GM19239 (cell line): ENCODE measurements around the gene SLC25A33.

Experiments used
- DNase-seq: peaks from one replicate; pipeline ENCODE4 v3.0.0; 2011; ENCODE audit warnings: low spot score; ENCODE audit not compliant: insufficient read length
- FAIRE-seq: peaks from 2 replicates; lab custom pipeline; 2011; peaks lifted over from hg19 to GRCh38; lab: Jason Lieb, UNC

The SLC25A33 gene

DNA sequence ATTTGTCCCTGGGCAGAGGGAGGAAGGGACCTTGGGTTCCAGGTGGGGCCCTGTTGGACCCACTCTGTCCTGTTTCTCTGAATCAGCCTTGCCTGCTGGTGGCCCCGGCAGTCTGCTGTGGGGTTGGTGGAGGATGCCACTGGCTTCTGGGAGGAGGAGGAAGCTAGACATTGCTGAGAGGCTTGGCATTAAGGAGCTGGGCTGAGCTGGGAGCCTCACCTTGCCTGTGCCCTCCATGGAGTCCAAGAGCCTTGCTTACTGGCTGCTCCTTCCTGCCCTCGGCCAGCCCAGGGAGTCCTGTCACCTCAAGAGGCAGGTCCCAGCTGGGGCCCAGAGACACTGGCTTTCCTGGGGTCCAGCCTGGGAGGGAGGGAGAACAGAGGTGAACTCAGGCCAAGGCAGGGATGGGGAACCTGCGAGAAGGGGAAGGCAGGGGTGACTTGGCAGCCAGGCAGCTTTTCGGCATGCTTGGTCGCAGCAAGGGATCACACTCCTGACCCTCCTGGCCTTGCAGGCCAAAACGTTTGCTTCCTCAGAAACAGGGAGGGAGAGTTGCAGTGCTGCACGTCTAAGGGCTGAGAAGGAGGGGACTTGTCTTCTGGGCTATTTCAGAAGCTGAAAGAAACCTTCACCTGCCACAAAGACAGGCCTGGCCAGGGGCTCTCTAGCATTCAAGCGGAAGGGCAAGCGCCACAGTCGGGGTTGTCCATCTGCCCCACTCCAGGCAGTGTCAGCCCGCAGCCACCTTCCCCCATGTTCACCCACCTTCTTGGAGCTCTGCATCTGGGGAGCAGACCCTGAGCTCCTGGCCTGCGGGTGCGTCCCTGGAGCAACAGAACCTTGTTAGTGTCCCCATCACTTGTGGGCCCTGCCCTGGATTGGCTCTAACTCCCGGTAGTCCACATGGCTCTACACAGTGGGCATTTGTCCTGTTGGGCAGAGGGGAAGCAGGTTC lies 58.4 kb downstream of the SLC25A33 start:
- FAIRE-seq (no peak), DNase-seq (no peak)

DNA sequence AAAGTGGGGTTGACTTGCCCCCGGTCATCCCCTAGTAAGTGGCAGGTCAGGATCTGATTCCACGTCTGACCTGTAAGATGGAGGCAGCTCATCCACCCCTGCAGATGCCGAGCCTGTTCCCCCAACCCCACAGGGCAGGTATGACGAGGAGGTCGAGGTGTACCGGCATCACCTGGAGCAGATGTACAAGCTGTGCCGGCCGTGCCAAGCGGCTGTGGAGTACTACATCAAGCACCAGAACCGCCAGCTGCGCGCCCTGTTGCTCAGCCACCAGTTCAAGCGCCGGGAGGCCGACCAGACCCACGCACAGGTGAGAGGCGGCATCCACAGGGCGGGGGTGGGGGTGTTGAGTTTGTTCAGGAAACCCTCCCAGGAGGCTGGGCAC lies 59.0 kb downstream of the SLC25A33 start:
- DNase-seq (no peak), FAIRE-seq (no peak)

DNA sequence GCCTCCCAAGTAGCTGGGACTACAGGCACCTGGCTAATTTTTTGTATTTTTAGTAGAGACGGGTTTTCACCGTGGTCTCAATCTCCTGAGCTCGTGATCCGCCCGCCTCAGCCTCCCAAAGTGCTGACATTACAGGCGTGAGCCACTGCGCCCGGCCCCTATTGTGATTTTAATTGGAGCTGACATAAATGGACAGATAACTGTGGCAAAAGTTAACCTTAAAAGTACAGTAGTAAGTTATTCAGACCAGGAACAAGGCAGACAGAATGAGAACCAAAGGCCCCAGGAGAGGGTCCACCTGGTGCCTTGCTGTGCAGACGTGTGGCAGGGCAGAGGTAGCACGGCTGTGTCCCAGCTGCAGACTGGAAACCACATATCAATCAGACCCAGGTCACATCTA lies 60.5 kb downstream of the SLC25A33 start:
- FAIRE-seq, result no peak
- no peak for DNase-seq

DNA sequence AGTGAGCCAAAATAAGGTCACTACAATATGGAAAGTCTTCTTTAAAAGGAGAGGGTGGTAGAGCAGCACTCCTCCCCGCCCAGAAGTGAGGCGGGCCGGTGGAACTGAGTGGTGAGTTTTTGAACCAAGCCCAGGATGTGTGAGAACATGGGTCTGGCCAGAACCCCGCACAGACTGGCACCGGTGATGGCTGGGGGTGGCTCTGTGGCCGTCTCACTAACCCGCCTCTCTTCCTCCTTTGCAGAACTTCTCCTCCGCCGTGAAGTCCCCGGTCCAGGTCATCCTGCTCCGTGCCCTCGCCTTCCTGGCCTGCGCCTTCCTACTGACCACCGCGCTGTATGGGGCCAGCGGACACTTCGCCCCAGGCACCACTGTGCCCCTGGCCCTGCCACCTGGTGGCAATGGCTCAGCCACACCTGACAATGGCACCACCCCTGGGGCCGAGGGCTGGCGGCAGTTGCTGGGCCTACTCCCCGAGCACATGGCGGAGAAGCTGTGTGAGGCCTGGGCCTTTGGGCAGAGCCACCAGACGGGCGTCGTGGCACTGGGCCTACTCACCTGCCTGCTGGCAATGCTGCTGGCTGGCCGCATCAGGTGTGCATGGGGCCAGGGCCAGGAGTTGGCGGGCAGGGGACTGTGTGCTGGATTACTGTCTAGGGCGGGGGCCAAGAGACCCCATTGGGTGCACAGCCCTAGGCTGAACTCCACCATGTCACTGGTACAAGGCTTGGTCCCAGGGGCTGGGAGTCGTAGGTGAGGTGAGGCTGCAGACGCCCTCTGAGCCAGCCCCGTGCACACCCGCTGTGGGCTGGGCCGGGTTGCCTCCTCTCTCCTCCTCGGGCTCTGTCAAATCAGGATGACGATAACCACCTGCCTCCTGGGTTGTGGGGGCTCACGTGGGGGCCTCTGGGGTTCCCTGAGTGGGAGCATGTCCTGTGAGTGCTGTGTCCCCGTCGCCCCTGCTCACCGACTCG lies 61.9 kb downstream of the SLC25A33 start:
- no peak for FAIRE-seq
- DNase-seq, result no peak

DNA sequence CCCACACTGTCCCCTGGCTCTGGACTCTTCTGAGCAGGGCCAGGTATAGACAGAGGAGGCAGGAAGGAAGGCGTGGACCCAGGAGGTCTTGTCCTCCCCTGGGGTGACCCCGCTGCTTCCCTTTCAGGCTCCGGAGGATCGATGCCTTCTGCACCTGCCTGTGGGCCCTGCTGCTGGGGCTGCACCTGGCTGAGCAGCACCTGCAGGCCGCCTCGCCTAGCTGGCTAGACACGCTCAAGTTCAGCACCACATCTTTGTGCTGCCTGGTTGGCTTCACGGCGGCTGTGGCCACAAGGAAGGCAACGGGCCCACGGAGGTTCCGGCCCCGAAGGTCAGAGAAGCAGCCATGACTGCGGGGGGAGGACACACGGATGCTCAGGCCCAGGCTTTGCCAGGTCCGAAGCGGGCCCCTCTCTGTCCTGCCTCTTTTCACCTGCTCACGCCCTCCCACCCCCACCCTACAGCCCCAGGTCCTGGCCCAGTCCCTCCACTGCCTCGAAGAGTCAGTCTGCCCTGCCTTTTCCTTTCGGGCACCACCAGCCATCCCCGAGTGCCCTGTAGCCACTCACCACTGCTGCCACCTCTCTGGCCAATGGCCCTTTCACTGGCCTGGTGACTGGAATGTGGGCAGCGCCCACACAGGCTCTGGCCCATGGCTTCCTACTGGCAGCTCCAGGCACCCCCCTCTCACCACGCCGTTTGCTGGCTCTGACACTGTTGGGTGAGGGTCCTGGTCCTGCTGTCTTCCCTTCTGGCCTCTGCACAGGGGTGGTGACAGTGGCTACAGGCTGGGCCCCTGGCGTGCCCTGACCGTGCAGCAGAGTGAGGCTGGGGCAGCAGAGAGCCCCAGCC lies 62.9 kb downstream of the SLC25A33 start:
- FAIRE-seq (no peak), DNase-seq (no peak)

DNA sequence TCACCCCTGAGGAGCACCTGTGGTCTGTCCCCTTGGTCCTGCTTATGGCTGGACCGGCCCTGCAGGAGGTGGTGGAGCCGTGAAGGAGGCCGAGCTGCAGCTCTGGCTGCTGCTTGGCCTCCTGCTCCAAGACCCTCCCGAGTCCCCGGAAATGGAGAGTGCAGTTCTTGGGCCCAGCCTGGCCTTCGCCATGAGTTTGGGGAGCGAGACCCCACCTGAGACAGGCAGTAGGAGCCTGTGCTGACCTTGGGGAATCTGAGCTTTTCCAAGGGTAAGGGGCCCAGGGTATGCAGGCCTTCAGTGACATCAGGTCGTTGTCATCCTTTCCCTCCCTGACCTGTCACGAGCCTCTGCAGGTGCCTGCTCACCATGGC lies 63.5 kb downstream of the SLC25A33 start:
- DNase-seq (no peak), FAIRE-seq (no peak)

DNA sequence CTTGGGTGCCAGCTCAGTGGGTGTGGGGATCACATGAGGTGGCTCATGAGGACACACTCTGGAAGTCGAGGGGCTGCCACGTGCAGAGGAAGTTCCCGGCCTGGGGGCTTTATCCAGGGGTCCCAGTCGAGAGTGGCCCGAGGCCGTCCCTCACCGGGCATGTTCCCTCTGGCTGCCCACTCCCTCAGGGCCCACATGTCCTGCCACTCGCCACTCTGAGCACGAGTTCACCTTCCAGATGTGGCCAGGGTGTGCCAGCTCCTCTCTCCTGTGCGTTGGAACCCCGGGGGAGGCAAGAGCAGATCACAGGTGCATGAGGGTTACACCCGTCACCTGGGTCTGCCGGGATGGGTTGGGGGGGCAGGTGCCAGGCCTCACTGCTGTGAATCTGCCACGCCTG lies 64.0 kb downstream of the SLC25A33 start:
- DNase-seq, result no peak
- FAIRE-seq, result no peak

DNA sequence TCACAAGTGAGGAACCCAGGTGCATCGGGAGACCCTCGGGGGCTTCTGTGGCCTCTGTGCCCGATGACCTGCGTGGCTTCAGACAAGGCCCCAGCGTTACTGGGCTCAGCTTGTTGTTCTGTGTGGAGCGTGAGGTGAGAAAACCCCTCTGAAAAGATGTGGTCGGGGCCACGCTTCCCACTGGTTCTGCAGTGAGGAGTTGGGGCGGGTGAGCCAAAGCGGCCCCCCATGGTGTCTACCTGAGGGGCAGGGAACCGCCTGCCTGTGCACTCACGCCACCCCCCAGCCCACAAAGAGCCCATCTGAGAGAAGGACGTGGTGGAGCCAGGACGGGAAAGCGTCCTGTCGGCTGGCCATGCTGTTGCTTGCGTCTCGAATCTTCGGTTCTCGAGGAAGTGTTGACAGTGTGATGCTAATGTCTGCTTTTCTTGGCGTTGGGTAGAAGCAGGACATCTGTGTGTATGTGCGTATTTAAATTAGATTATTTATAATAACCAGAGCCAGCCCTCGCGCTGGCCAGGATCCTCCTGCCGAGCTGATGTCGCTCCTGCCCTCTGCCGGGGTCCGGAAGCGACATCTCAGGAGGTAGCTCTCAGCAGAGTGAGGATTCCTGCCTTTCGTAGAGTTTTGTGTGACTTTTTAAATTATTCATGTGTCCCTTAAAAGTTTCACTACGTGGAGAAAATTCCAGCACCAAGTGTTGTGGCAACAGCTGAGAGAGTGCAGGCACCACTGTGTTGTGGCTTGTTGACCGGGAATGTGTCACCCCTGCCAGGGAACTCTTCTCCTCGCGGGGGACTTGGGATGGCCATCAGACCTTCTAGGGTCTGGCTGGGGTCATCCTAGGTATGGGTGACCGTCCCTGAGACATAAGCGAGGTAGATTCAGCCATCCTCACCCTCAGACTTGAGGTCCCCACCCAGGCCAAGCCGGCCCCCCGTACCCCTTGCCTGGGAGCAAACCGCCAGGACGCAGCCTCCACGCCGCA lies 64.8 kb downstream of the SLC25A33 start:
- no peak for FAIRE-seq

DNA sequence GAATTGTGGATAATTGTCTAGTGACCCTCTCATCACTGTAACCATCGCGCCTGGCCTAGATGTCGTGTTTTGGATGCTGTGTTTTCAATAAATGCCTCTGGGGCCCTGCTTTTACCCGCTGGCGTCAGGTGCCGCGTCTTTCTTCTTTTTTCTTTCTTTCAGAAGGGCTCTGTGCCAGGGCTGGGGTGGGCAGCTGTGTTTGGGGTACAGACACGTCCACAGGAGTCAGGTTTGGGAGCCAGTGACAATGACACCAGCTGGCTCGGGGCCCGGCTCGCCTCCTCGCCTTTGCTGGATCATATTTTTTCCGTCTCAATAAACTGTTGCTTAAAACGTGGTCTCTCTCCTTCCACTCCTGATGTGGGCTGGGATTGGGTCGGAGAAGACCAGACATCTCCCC lies 65.6 kb downstream of the SLC25A33 start:
- no peak for FAIRE-seq

More for the DNA sequence above, 64.8 kb downstream of the SLC25A33 start:
- DNase-seq, result no peak

DNA sequence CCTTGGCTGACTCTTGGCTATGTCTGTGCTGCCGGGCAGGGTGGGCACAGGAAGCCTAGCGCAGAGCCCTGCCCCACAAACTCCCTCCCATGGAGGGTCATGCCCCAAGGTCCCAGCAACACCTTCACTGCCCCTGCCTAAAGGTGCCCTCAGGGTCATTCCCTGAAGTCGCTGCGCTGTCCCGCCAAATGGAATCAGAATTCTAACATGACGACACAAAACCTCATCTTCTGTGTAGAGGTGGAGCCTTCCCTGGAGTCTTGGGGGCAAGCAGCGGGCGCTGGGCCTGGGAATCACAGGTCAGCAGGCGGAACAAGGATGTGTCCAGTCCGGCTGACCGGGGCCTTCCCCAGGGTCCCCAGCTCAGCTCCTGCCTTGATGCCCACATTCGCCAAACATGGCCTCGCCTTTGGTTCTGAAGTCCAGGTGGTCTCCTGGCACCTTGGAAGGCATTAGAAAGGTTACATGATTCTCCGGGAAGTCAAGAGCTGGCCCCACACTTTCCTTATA lies 66.7 kb downstream of the SLC25A33 start:
- FAIRE-seq (no peak), DNase-seq (no peak)

More for the DNA sequence above, 65.6 kb downstream of the SLC25A33 start:
- no peak for DNase-seq

DNA sequence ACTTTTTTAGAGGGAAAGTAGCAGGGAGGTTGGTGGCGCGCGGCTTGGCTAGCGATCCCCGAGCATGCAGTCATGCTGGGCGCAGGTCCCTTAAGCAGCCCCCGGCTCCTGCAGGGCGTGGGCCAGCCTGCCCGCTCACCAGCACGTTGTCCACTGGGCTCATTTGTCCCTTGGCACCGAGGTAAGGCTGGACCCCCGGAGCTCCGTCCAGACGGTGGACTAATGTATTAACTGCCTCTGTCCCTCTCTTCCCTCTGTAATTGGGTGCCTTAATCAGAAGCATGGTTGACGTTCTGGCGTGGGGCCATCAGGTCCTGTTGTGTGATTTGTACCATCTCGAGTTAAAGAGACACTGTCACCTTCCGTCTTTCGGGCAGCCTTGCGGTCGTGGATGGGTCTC lies 67.2 kb downstream of the SLC25A33 start:
- DNase-seq, result no peak
- no peak for FAIRE-seq

DNA sequence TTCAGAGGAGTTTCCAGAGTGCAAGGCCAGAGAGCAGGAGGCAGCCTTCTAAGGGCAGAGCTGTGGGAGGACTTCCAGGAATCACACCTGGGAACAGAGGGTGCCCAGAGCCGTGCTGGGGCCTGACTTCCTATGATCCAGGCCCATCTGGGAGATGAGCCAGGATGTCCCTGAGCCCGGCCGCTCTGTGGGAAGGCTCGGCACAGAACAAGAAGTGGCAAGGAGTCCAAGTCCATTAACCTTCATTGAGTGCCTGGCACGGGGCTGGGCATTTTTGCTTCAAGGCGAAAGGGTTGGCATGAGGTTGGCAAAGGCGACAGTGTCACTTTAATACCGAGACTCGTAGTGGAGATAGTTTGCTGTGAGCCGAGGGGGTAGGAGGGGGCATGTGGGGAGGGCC lies 67.7 kb downstream of the SLC25A33 start:
- DNase-seq (no peak), FAIRE-seq (no peak)

DNA sequence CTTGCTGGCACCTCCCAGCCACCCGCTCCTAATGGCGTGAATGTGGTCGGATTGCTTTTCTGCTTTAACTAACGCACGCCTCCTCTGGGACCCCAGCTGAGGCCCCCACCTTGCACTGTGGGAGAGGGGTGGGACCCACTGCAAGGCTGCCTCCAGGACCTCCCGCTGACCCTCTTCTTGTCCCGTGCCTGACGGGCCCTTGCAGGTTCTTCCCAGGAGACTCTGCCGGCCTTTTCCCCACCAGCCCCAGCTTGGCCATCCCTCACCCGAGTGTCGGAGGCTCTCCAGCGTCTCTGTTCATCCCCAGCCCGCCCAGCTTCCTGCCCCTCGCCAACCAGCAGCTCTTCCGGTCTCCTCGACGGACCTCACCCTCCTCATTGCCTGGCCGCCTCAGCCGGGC lies 68.1 kb downstream of the SLC25A33 start:
- FAIRE-seq, result no peak

DNA sequence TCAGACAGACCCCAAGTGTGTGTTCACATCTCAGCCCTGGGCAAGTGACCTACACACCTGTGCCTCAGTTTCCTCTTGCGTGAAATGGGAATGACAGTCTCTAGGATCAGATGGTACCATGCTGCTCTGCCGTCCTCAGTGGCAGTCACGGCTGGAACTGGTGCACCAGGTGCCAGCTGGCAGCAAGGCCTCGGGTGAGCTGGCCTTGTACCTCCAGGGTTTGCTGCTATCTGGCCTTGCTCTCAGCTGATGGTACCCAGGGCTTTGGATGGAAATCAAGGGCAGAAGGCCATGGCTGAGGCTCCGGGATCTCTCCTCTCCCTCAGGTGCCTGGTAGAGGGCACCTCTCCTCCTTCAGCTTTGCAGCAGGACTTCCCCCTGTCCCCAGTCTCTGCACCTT lies 70.7 kb downstream of the SLC25A33 start:
- DNase-seq (no peak), FAIRE-seq (no peak)

More for the DNA sequence above, 68.1 kb downstream of the SLC25A33 start:
- DNase-seq, result no peak

DNA sequence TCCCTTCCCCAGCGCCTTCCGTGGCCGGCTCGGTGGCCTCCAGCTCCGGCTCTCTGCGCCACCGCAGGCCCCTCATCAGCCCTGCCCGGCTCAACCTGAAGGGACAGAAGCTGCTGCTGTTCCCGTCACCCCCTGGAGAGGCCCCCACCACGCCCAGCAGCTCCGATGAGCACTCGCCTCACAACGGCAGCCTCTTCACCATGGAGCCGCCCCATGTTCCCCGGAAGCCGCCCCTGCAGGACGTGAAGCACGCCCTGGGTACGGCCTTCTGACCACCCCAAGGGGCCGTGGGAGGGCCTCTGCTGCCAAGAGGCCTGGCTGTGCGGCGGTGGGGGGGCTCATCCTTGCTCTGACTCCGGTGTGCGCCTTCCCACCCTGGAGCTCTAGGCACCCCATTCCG lies 71.3 kb downstream of the SLC25A33 start:
- FAIRE-seq (no peak), DNase-seq (no peak)

DNA sequence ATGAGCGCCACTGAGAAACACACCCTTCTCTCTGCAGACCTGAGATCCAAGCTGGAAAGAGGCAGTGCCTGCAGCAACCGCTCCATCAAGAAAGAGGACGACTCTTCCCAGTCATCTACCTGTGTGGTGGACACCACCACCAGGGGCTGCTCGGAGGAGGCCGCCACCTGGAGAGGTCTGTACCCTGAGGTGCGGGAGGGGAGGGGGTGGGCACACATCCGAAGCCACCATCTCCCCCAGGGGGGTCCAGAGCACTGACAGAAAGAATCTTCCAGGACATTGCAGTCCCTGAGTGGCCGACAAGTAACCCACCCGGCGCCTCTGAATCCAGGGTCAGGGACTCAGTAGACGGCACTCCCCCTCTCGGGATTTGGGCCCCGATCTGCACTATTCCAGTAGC lies 72.5 kb downstream of the SLC25A33 start:
- DNase-seq (no peak), FAIRE-seq (no peak)

DNA sequence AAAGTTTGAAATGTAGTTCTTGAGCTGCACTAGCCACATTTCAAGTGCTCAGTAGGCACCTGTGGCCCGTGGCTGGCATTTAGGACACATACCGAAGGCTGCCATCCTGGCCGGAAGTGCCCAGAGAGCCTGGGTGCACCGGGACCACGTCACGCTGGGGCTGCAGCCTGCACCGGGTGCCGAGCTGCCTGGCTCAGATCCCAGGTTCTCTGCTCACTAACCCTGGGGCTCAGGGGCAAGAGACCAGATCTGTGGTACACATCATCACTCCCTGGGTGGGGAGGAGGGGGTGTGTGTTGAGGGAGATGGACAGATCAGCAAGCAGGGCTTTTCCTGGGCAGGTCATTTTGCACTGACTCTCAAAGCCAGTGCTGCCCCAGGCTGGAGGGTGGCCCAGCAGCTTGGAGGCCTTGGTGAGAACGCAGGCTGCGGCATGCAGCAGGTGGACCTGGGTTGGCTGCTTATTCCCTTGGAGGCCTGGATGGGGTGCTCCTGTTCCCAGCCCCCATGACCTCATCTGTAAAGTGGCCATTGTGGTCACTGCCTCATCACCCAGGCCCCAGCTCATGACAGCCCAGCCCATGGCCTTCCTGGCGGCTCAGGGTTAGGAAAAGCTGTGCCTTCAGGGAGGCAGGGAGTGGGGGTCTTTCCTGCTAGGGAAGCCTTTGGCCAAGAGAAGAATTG lies 73.0 kb downstream of the SLC25A33 start:
- DNase-seq, result no peak

More for the DNA sequence above, 73.0 kb downstream of the SLC25A33 start:
- no peak for FAIRE-seq
